Activated naive CD8-positive, alpha-beta T cell treated with anti-CD3 and anti-CD28 coated beads, Interleukin-2, amount 10 ng/mL, durations not matched to agents 7 days and 5 days (primary cell): ENCODE results near the gene ANKRD6. TPM values are rescaled to one million over a fixed set of nuclear protein-coding genes. Genes with fewer than 3 reads are reported as not detected.

Source experiments
- ATAC-seq: fragments of 150-1000 bp; cut with Tn5 transposase; one replicate; pipeline ENCODE4 v1.10.0; 2021; ENCODE audit warnings: low read depth, moderate library complexity
- POLR2A ChIA-PET: fragments of 350-600 bp; sonication (Branson Sonifier 250); formaldehyde crosslinking; loops from one replicate; lab custom pipeline; 2021; ENCODE audit warnings: antibody characterized with exemption; lab: Charles Lee
- DNase-seq: peaks from one replicate; pipeline ENCODE4 v3.0.0; 2021
- H3K27ac Mint-ChIP-seq: one replicate; pipeline ENCODE4 v1.8.0; 2022; ENCODE audit warnings: mild to moderate bottlenecking, mixed read lengths
- H3K27me3 Mint-ChIP-seq: one replicate; pipeline ENCODE4 v1.8.0; 2022; ENCODE audit warnings: mild to moderate bottlenecking, moderate library complexity, mixed read lengths
- H3K36me3 Mint-ChIP-seq: one replicate; pipeline ENCODE4 v1.8.0; 2021; ENCODE audit warnings: mild to moderate bottlenecking, mixed read lengths
- H3K4me1 Mint-ChIP-seq: one replicate; pipeline ENCODE4 v1.8.0; 2021; ENCODE audit warnings: mixed read lengths
- H3K4me3 Mint-ChIP-seq: one replicate; pipeline ENCODE4 v1.8.0; 2022; ENCODE audit warnings: mild to moderate bottlenecking, moderate library complexity, mixed read lengths
- H3K9me3 Mint-ChIP-seq: one replicate; pipeline ENCODE4 v1.8.0; 2021; ENCODE audit warnings: mixed read lengths
- total RNA-seq, 2 experiments: library from RNA; stranded (reverse); gene quantifications; one replicate each; pipeline ENCODE4 v1.2.3, GENCODE V29; 2021

The ANKRD6 gene
- total RNA-seq, 2 experiments from 2014 or later = 14.7 to 18.9 TPM

GRCh38 chr6:89433252-89434149, 549 bp downstream of the ANKRD6 start:
- peak; percentile 22 for ATAC-seq
- POLR2A ChIA-PET = no interaction called here
- peak overlapping the region; percentile 87 for H3K4me3 Mint-ChIP-seq
- no peaks in the 10 kb centered on the region for H3K36me3 Mint-ChIP-seq
- peak; percentile 59 for DNase-seq
- peak overlapping the region; percentile 74 for H3K27ac Mint-ChIP-seq
- H3K27me3 Mint-ChIP-seq = peaks cover 38% of the 10 kb centered on the region
- H3K4me1 Mint-ChIP-seq = peaks cover 19% of the 10 kb centered on the region
- no peaks in the 10 kb centered on the region for H3K9me3 Mint-ChIP-seq

DNA sequence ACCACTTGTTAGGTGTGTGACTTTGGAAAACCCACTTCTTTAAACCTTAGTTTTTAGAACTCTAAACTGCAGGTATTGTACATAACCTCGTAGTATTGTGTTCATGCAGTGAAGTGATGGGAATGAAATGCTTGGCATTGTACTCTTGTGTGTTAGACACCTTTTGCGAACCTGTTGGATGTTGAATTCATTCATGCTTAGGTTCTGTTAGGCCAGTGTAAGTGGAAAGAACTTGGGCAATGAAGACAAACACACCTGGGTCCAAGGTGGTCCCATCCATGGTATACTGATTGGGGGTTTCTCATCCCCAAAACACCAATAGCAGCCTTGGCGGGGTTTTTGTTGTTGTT, 1.2 kb downstream of the ANKRD6 start:
- no peak for ATAC-seq
- H3K27ac Mint-ChIP-seq = peak overlapping the region; percentile 74
- peak overlapping the region; percentile 87 for H3K4me3 Mint-ChIP-seq
- peaks cover 19% of the 10 kb centered on the region for H3K4me1 Mint-ChIP-seq
- peaks cover 35% of the 10 kb centered on the region for H3K27me3 Mint-ChIP-seq
- POLR2A ChIA-PET = no interaction called here
- DNase-seq = no peak
- H3K36me3 Mint-ChIP-seq = no peaks in the 10 kb centered on the region
- no peaks in the 10 kb centered on the region for H3K9me3 Mint-ChIP-seq

GRCh38 chr6:89434954-89435353, 2.0 kb downstream of the ANKRD6 start:
- H3K4me3 Mint-ChIP-seq = no peak overlapping the region
- peaks cover 29% of the 10 kb centered on the region for H3K27me3 Mint-ChIP-seq
- POLR2A ChIA-PET = no interaction called here
- H3K4me1 Mint-ChIP-seq = peaks cover 19% of the 10 kb centered on the region
- H3K36me3 Mint-ChIP-seq = no peaks in the 10 kb centered on the region
- no peak for DNase-seq
- H3K9me3 Mint-ChIP-seq = no peaks in the 10 kb centered on the region
- no peak for ATAC-seq
- no peak overlapping the region for H3K27ac Mint-ChIP-seq

DNA sequence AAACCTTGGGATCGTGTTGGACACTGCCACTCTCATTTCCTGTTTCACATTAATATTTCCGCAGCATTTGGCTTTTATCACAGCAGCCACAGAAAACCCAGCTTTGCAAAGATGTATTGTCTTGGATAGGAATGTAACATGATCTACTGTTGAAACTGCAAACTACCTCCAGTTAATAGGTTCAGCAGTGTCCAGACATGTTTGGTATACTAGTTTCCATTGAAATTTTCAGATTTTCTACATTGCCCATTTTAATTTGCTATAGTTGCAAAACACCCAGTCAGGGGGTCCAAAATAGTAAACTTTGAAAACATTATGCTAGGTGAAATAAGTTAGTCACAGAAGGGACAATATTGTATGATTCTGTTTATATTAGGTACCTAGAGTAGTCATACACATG, 3.3 kb downstream of the ANKRD6 start:
- H3K27ac Mint-ChIP-seq = no peak overlapping the region
- POLR2A ChIA-PET = interaction anchor here (0.6 kb wide), 1 partner anchor 9 kb away, joined by 5 read pairs; no protein-coding TSS in a partner anchor
- no peak overlapping the region for H3K4me3 Mint-ChIP-seq
- no peak for DNase-seq
- no peaks in the 10 kb centered on the region for H3K9me3 Mint-ChIP-seq
- ATAC-seq = no peak
- peaks cover 22% of the 10 kb centered on the region for H3K27me3 Mint-ChIP-seq
- no peaks in the 10 kb centered on the region for H3K36me3 Mint-ChIP-seq
- H3K4me1 Mint-ChIP-seq = peaks cover 19% of the 10 kb centered on the region

GRCh38 chr6:89438248-89438647, 5.3 kb downstream of the ANKRD6 start:
- peaks cover 20% of the 10 kb centered on the region for H3K27me3 Mint-ChIP-seq
- peaks cover 12% of the 10 kb centered on the region for H3K4me1 Mint-ChIP-seq
- H3K27ac Mint-ChIP-seq = no peak overlapping the region
- no peaks in the 10 kb centered on the region for H3K36me3 Mint-ChIP-seq
- POLR2A ChIA-PET = no interaction called here
- ATAC-seq (no peak), DNase-seq (no peak)
- no peak overlapping the region for H3K4me3 Mint-ChIP-seq
- no peaks in the 10 kb centered on the region for H3K9me3 Mint-ChIP-seq

DNA sequence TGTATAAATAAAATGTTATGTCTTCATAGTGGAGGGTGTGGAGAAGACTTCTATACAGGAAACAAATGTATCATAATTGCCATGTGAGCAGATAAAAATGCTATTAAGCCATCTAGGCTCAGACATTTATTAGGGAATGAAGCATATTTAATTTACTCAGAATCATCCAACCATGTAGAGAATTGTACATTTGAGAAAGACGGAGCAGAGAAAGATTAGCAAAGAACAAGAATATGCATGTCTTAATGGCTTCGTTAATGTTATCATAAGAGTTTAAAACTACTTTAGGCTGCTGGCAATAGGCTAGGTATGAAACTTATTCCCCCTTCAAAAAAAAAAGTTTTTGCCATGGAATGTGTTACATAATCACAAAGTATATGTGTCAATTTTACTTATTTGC, 6.1 kb downstream of the ANKRD6 start:
- DNase-seq = no peak
- no peak for ATAC-seq
- H3K4me1 Mint-ChIP-seq = peaks cover 9% of the 10 kb centered on the region
- H3K36me3 Mint-ChIP-seq = no peaks in the 10 kb centered on the region
- no peak overlapping the region for H3K27ac Mint-ChIP-seq
- no peaks in the 10 kb centered on the region for H3K9me3 Mint-ChIP-seq
- H3K4me3 Mint-ChIP-seq = no peak overlapping the region
- POLR2A ChIA-PET = no interaction called here
- H3K27me3 Mint-ChIP-seq = peaks cover 20% of the 10 kb centered on the region

GRCh38 chr6:89440200-89440599, 7.2 kb downstream of the ANKRD6 start:
- H3K27ac Mint-ChIP-seq = no peak overlapping the region

DNA sequence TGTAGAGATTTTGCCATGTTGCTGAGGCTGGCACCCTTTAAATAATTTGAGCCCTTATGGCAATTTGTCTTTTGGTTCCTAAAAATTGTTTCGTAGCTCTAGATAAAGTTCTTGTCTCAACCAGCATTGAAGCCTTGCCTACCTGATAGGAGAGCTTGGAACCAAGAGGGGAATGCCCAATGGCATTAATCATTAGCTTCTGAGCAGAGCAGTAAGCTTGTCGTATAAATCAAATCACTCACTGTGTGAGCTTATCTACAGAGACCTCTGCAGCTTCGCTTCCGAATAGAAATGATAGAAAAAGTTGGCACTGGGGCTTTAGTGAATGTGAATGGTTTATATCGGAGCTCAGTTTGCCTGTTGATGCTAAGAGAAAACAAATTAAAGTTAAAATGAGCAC, 10.7 kb downstream of the ANKRD6 start:
- POLR2A ChIA-PET = no interaction called here
- H3K4me3 Mint-ChIP-seq = no peak overlapping the region

More at GRCh38 chr6:89440200-89440599, 7.2 kb downstream of the ANKRD6 start:
- no peak overlapping the region for H3K4me3 Mint-ChIP-seq
- no peaks in the 10 kb centered on the region for H3K36me3 Mint-ChIP-seq
- peaks cover 17% of the 10 kb centered on the region for H3K27me3 Mint-ChIP-seq
- H3K9me3 Mint-ChIP-seq = no peaks in the 10 kb centered on the region
- POLR2A ChIA-PET = interaction anchor here (0.6 kb wide), 1 partner anchor 165 kb away, joined by 3 read pairs; no protein-coding TSS in a partner anchor
- peaks cover 1% of the 10 kb centered on the region for H3K4me1 Mint-ChIP-seq
- ATAC-seq = no peak
- DNase-seq = no peak

GRCh38 chr6:89449193-89449592, 16.2 kb downstream of the ANKRD6 start:
- DNase-seq (no peak), ATAC-seq (no peak)
- POLR2A ChIA-PET = no interaction called here
- Mint-ChIP-seq H3K4me3 (no peak overlapping the region), H3K4me1 (no peaks in the 10 kb centered on the region), H3K27ac (no peak overlapping the region), H3K9me3 (peaks cover 3% of the 10 kb centered on the region), H3K27me3 (no peaks in the 10 kb centered on the region), H3K36me3 (peaks cover 2% of the 10 kb centered on the region)

More for the DNA sequence above, 10.7 kb downstream of the ANKRD6 start:
- H3K36me3 Mint-ChIP-seq = no peaks in the 10 kb centered on the region
- DNase-seq (no peak), ATAC-seq (no peak)
- no peaks in the 10 kb centered on the region for H3K4me1 Mint-ChIP-seq
- H3K27me3 Mint-ChIP-seq = peaks cover 5% of the 10 kb centered on the region
- H3K9me3 Mint-ChIP-seq = peaks cover 1% of the 10 kb centered on the region
- H3K27ac Mint-ChIP-seq = no peak overlapping the region

DNA sequence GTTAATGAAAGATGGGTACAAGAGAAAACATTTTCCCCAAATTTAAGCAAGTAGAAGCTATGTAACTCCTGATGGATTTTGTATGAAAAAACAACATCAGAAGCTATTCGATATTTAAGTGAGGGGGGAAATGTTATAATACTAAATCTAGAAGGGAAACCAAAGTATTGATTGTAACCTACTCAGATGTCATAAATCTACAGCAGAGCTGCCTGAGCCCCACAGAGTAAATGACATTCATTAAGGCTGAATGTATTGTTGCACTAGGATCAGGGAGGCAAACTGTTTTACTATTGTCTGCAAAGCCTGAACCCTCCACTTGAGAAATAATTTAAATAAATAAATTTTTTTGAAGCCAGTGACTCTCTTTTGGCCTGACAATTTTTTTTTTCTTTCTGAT, 19.3 kb downstream of the ANKRD6 start:
- POLR2A ChIA-PET = no interaction called here

DNA sequence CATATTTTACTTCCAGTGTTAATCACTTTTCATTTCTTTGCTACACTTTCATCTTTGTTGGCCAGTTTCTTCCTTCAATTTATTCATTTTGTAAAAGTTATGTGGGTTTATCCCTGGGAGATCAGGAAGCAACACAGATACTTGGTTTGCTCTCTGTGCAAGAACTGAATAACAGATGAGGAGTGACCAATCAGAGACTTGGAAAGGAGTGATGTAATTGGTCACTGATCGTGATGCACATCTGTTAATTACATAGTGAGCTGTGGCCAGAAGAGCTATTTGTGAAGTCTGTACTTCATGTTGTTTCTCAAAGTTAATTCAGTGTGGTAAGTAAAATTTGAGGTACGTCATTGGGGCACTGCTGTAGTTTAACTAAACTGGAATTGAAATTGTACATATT, 21.3 kb downstream of the ANKRD6 start:
- Mint-ChIP-seq H3K4me3 (no peak overlapping the region), H3K27ac (no peak overlapping the region), H3K9me3 (peaks cover 5% of the 10 kb centered on the region), H3K4me1 (no peaks in the 10 kb centered on the region), H3K36me3 (peaks cover 7% of the 10 kb centered on the region), H3K27me3 (no peaks in the 10 kb centered on the region)
- DNase-seq (no peak), ATAC-seq (no peak)
- POLR2A ChIA-PET = no interaction called here

More for the DNA sequence above, 19.3 kb downstream of the ANKRD6 start:
- H3K27ac Mint-ChIP-seq = no peak overlapping the region
- H3K36me3 Mint-ChIP-seq = peaks cover 7% of the 10 kb centered on the region
- DNase-seq (no peak), ATAC-seq (no peak)
- peaks cover 7% of the 10 kb centered on the region for H3K9me3 Mint-ChIP-seq
- no peak overlapping the region for H3K4me3 Mint-ChIP-seq
- no peaks in the 10 kb centered on the region for H3K4me1 Mint-ChIP-seq
- no peaks in the 10 kb centered on the region for H3K27me3 Mint-ChIP-seq

GRCh38 chr6:89458704-89459103, 25.8 kb downstream of the ANKRD6 start:
- Mint-ChIP-seq H3K36me3 (peaks cover 7% of the 10 kb centered on the region), H3K27ac (no peak overlapping the region), H3K4me1 (no peaks in the 10 kb centered on the region), H3K27me3 (no peaks in the 10 kb centered on the region), H3K9me3 (peaks cover 5% of the 10 kb centered on the region), H3K4me3 (no peak overlapping the region)
- POLR2A ChIA-PET = no interaction called here
- no peak for DNase-seq
- ATAC-seq = no peak

GRCh38 chr6:89459501-89459900, 26.5 kb downstream of the ANKRD6 start:
- no peaks in the 10 kb centered on the region for H3K27me3 Mint-ChIP-seq
- H3K9me3 Mint-ChIP-seq = peaks cover 3% of the 10 kb centered on the region
- H3K27ac Mint-ChIP-seq = no peak overlapping the region
- H3K4me3 Mint-ChIP-seq = no peak overlapping the region
- no peaks in the 10 kb centered on the region for H3K4me1 Mint-ChIP-seq
- POLR2A ChIA-PET = no interaction called here
- ATAC-seq = no peak
- H3K36me3 Mint-ChIP-seq = peaks cover 4% of the 10 kb centered on the region
- DNase-seq = no peak

DNA sequence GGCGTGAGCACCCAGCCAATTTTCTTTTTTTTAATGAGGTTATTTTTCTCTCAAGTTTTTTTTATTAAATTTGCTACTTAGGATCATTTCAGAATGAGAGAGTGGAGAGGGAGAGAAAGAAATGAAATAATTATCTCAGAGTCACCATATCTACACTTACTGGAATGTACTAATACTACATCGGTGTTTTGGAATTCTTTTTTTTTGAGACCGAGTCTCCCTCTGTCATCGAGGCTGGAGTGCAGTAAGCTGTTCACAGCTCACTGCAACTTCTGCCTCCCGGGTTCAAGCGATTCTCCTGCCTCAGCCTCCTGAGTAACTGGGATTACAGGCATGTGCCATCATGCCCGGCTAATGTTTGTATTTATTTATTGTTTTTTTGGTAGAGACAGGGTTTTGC, 27.8 kb downstream of the ANKRD6 start:
- Mint-ChIP-seq H3K9me3 (no peaks in the 10 kb centered on the region), H3K27me3 (no peaks in the 10 kb centered on the region), H3K27ac (no peak overlapping the region), H3K4me3 (no peak overlapping the region), H3K4me1 (no peaks in the 10 kb centered on the region), H3K36me3 (peaks cover 4% of the 10 kb centered on the region)
- DNase-seq (no peak), ATAC-seq (no peak)
- POLR2A ChIA-PET = no interaction called here
